Hepatocyte (in vitro differentiated cells): ENCODE data around the gene IL15.

ENCODE experiments used
- EZH2 ChIP-seq: fragments of 200-600 bp; sonication (generic); IDR thresholded peaks from 2 replicates; pipeline ENCODE4 v1.6.1; 2016; ENCODE audit warnings: antibody characterized with exemption, mild to moderate bottlenecking, borderline replicate concordance
- EZH2phosphoT487 ChIP-seq: fragments of 200-600 bp; sonication (generic); IDR thresholded peaks from one replicate; pipeline ENCODE4 v1.6.1; 2018; ENCODE audit warnings: antibody characterized with exemption, mild to moderate bottlenecking, low read depth, moderate library complexity; ENCODE audit not compliant: unreplicated experiment, severe bottlenecking
- TF ChIP-seq, protein P1 (sequence below): fragments of 200-600 bp; sonication (generic); IDR thresholded peaks from 2 replicates; pipeline ENCODE4 v1.5.1; 2016; ENCODE audit warnings: antibody characterized with exemption, mild to moderate bottlenecking; ENCODE audit not compliant: poor library complexity

- TF ChIP-seq, protein P1, sequence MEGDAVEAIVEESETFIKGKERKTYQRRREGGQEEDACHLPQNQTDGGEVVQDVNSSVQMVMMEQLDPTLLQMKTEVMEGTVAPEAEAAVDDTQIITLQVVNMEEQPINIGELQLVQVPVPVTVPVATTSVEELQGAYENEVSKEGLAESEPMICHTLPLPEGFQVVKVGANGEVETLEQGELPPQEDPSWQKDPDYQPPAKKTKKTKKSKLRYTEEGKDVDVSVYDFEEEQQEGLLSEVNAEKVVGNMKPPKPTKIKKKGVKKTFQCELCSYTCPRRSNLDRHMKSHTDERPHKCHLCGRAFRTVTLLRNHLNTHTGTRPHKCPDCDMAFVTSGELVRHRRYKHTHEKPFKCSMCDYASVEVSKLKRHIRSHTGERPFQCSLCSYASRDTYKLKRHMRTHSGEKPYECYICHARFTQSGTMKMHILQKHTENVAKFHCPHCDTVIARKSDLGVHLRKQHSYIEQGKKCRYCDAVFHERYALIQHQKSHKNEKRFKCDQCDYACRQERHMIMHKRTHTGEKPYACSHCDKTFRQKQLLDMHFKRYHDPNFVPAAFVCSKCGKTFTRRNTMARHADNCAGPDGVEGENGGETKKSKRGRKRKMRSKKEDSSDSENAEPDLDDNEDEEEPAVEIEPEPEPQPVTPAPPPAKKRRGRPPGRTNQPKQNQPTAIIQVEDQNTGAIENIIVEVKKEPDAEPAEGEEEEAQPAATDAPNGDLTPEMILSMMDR = no peak
- TF ChIP-seq EZH2phosphoT487 (no peak), EZH2 (no peak)
These were observed at the start of gene IL15 for GRCh38 chr4:141636082-141636770.
